Uterus (tissue), 4 donors: ENCODE results near the gene KCNMA1. TPM values are rescaled to one million over a fixed set of nuclear protein-coding genes. Genes with fewer than 3 reads are reported as not detected.

Experiments used
- DNase-seq, 2 donors: peaks; one replicate each; pipeline ENCODE4 v3.0.0-alpha.2; 2019 to 2020
- H3K27ac ChIP-seq, 2 donors: fragments of 200-600 bp; sonication (generic); 1 replicate in 1 of 2; 2 replicates in 1 of 2; pipeline ENCODE4 v1.5.1; 2016 to 2018
- H3K27me3 ChIP-seq, 2 donors: fragments of 200-600 bp; sonication (generic); one replicate each; pipeline ENCODE4 v1.5.1; 2018 to 2019; ENCODE audit warnings: control low read depth in 1 of 2
- H3K36me3 ChIP-seq, 2 donors: fragments of 200-600 bp; sonication (generic); one replicate each; pipeline ENCODE4 v1.5.1; 2019; ENCODE audit warnings: control low read depth in 1 of 2
- H3K4me1 ChIP-seq, 2 donors: fragments of 200-600 bp; sonication (generic); one replicate each; pipeline ENCODE4 v1.5.1; 2018 to 2019; ENCODE audit warnings: control low read depth in 1 of 2
- H3K4me3 ChIP-seq, 2 donors: fragments of 200-600 bp; sonication (generic); 1 replicate in 1 of 2; 2 replicates in 1 of 2; pipeline ENCODE4 v1.5.1; 2018 to 2019; ENCODE audit warnings: mild to moderate bottlenecking in 1 of 2
- H3K9me3 ChIP-seq, 2 donors: fragments of 200-600 bp; sonication (generic); one replicate each; pipeline ENCODE4 v1.5.1; 2019; ENCODE audit warnings: control low read depth in 1 of 2
- CTCF ChIP-seq, 4 experiments: fragments of 200-600 bp in 2 of 4; fragments of 450-650 bp in 2 of 4; sonication (generic) in 2 of 4; IDR thresholded peaks; one replicate each; pipeline ENCODE4 v1.5.1; 2016 to 2019; ENCODE audit warnings: antibody characterized with exemption in 4 of 4, mild to moderate bottlenecking in 2 of 4, moderate library complexity in 1 of 4
- POLR2A ChIP-seq, 2 donors: fragments of 450-650 bp; IDR thresholded peaks; one replicate each; pipeline ENCODE4 v1.6.1; 2016; ENCODE audit warnings: antibody characterized with exemption in 2 of 2, mild to moderate bottlenecking in 1 of 2, moderate library complexity in 1 of 2
- intact Hi-C: fragments of 100-400 bp; cut with DNase I; formaldehyde crosslinking; loops from one replicate; pipeline ENCODE4 v1.15.1; 2023; ENCODE audit warnings: low total_unique reads
- total RNA-seq, 4 donors: library from RNA; depleted of rRNA in 3 of 4; stranded (reverse); fragments of >200 nt in 3 of 4; gene quantifications; one replicate each; pipeline versions ENCODE4 v1.1.0 to v1.2.4, GENCODE V29; 2014 to 2023
- donor health status: DM: yes; HTN: yes; CAD: no.

KCNMA1 gene
- total RNA-seq, 4 donors from 2014 or later = 86.2 to 236 (median 164) TPM

GRCh38 chr10:77223526-77224460 lies 413.8 kb downstream of the KCNMA1 start:
- Histone ChIP-seq H3K9me3 (no peaks in the 10 kb centered on the region), H3K27ac (no peak overlapping the region), H3K36me3 (no peaks in the 10 kb centered on the region), H3K4me1 (no peaks in the 10 kb centered on the region), H3K27me3 (no peaks in the 10 kb centered on the region), H3K4me3 (no peak overlapping the region)
- DNase-seq = no peak
- intact Hi-C loops = no loop called here
- TF ChIP-seq CTCF (IDR thresholded peaks at IDR 0.05) = no peak
- TF ChIP-seq POLR2A (IDR thresholded peaks at IDR 0.05) = no peak

- DNase-seq = no peak
- H3K27me3 ChIP-seq = no peaks in the 10 kb centered on the region
- H3K4me3 ChIP-seq = no peak overlapping the region
- H3K4me1 ChIP-seq = no peaks in the 10 kb centered on the region
- intact Hi-C loops = no loop called here
- H3K27ac ChIP-seq = peak overlapping the region; percentile 10 to 19
- H3K36me3 ChIP-seq = no peaks in the 10 kb centered on the region
- TF ChIP-seq POLR2A (IDR thresholded peaks at IDR 0.05) (no peak), CTCF (IDR thresholded peaks at IDR 0.05) (no peak)
- H3K9me3 ChIP-seq = no peaks in the 10 kb centered on the region
These were observed 417.5 kb downstream of the KCNMA1 start for GRCh38 chr10:77220150-77220549.

- Histone ChIP-seq H3K4me1 (no peaks in the 10 kb centered on the region), H3K27me3 (no peaks in the 10 kb centered on the region), H3K4me3 (no peak overlapping the region), H3K9me3 (no peaks in the 10 kb centered on the region), H3K27ac (no peak overlapping the region), H3K36me3 (no peaks in the 10 kb centered on the region)
- intact Hi-C loops = no loop called here
- TF ChIP-seq CTCF (IDR thresholded peaks at IDR 0.05) (no peak), POLR2A (IDR thresholded peaks at IDR 0.05) (no peak)
- DNase-seq = no peak
These were observed 418.6 kb downstream of the KCNMA1 start for GRCh38 chr10:77219046-77219445.

GRCh38 chr10:77214799-77215198 lies 422.8 kb downstream of the KCNMA1 start:
- no peaks in the 10 kb centered on the region for H3K9me3 ChIP-seq
- no peak overlapping the region for H3K4me3 ChIP-seq
- TF ChIP-seq CTCF (IDR thresholded peaks at IDR 0.05) (no peak), POLR2A (IDR thresholded peaks at IDR 0.05) (no peak)
- intact Hi-C loops = no loop called here
- DNase-seq = no peak
- peak overlapping the region in 1 of 2 donors; percentile 37 for H3K27ac ChIP-seq
- H3K4me1 ChIP-seq = no peaks in the 10 kb centered on the region
- no peaks in the 10 kb centered on the region for H3K27me3 ChIP-seq
- H3K36me3 ChIP-seq = no peaks in the 10 kb centered on the region

GRCh38 chr10:77212632-77213031 lies 425.0 kb downstream of the KCNMA1 start:
- H3K36me3 ChIP-seq = no peaks in the 10 kb centered on the region
- TF ChIP-seq CTCF (IDR thresholded peaks at IDR 0.05) = no peak
- TF ChIP-seq POLR2A (IDR thresholded peaks at IDR 0.05) = no peak
- intact Hi-C loops = no loop called here
- H3K9me3 ChIP-seq = no peaks in the 10 kb centered on the region
- H3K27me3 ChIP-seq = no peaks in the 10 kb centered on the region
- H3K4me3 ChIP-seq = no peak overlapping the region
- no peak overlapping the region for H3K27ac ChIP-seq
- no peak for DNase-seq
- no peaks in the 10 kb centered on the region for H3K4me1 ChIP-seq
